ENCODE data around the gene DAB2IP. TPM values are rescaled to one million over a fixed set of nuclear protein-coding genes. Genes with fewer than 3 reads are reported as not detected.
A peak's percentile ranks its signal among the peaks of the same experiment; 100 is the strongest.

Gene DAB2IP
- total and polyA plus RNA-seq, 2 donors (not counting 1 experiment from before 2014, with no cell fraction given), result 14.6 to 16.5 TPM

DNA sequence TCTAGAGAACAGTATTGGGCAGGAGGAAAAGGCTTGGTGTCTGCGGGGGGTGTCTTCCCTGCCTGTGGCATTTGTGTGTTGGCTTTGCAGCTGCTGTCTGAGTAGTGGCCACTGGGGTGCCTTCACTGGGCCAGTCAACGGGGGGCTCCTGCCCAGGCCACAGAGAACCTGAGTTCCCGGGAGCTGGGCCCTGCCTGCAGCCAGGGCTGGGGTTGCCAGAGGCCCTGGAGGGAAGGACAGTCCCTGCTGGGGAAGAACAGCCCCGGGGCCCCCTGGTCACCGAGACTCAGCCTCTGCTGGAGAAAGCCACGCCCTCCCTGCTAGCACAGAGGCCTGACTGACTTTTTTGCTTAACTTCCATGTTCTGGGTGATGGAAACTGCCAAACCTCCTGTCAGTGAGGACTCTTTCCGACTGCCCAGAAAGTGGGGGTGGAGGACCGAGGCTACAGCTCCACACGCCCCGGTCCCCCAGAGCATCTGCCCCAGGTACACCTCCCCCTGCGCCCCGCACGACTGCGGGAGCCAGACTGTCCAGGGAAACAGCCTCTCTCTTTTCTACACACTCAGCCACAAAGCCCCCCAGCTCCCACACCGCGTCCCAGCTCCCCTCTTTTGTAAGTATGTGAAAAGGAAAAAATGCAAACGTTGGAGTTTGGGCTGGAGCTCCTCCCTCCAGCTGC is 133.4 kb downstream of the DAB2IP start:
- H3K9me3 ChIP-seq (ENCODE audit: control insufficient read depth, insufficient read depth, low read depth, low read length), result no peaks in the 10 kb centered on the region
- no peaks in the 10 kb centered on the region for H3K27me3 ChIP-seq (ENCODE audit: control insufficient read depth, insufficient read depth, low read length)
- H3K4me2 ChIP-seq (ENCODE audit: extremely low read depth, insufficient read depth, low read length), result no peak overlapping the region
- no peak overlapping the region for H3K4me3 ChIP-seq (replicated peaks in 1 of 4; ENCODE audit: control extremely low read depth in 1 of 4, insufficient read depth in 1 of 4, low read depth in 3 of 4, low read length in 4 of 4)
- no peaks in the 10 kb centered on the region for H3K4me1 ChIP-seq (ENCODE audit: control insufficient read depth, extremely low read depth, insufficient read depth, low read length)
- no peak for TF ChIP-seq EZH2 (IDR thresholded peaks at IDR 0.05; ENCODE audit: low read length, missing control alignments)
- TF ChIP-seq, protein P1, sequence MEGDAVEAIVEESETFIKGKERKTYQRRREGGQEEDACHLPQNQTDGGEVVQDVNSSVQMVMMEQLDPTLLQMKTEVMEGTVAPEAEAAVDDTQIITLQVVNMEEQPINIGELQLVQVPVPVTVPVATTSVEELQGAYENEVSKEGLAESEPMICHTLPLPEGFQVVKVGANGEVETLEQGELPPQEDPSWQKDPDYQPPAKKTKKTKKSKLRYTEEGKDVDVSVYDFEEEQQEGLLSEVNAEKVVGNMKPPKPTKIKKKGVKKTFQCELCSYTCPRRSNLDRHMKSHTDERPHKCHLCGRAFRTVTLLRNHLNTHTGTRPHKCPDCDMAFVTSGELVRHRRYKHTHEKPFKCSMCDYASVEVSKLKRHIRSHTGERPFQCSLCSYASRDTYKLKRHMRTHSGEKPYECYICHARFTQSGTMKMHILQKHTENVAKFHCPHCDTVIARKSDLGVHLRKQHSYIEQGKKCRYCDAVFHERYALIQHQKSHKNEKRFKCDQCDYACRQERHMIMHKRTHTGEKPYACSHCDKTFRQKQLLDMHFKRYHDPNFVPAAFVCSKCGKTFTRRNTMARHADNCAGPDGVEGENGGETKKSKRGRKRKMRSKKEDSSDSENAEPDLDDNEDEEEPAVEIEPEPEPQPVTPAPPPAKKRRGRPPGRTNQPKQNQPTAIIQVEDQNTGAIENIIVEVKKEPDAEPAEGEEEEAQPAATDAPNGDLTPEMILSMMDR (conservative IDR thresholded peaks at IDR 0.05 in 1 of 2, IDR thresholded peaks at IDR 0.05 in 1 of 2; ENCODE audit: low read depth in 1 of 2, low read length in 2 of 2), result peak in 1 of 2 donors; percentile 14
- H3K27ac ChIP-seq (ENCODE audit: insufficient read depth, low read length), result no peak overlapping the region
- no peaks in the 10 kb centered on the region for H3K79me2 ChIP-seq (ENCODE audit: control insufficient read depth, insufficient read depth, low read length)
- H4K20me1 ChIP-seq (ENCODE audit: control insufficient read depth, extremely low read depth, insufficient read depth, low read length), result no peaks in the 10 kb centered on the region
- DNase-seq (ENCODE audit: low read depth in 2 of 2), result no peak
- H2AFZ ChIP-seq (ENCODE audit: low read length), result no peak overlapping the region
- H3K9ac ChIP-seq (ENCODE audit: insufficient read depth, low read length), result no peak overlapping the region
- H3K36me3 ChIP-seq (ENCODE audit: control insufficient read depth, insufficient read depth, low read length), result peaks cover 4% of the 10 kb centered on the region

- no peaks in the 10 kb centered on the region for H3K27me3 ChIP-seq (ENCODE audit: control insufficient read depth, insufficient read depth, low read length)
- no peak overlapping the region for H3K4me3 ChIP-seq (replicated peaks in 1 of 4; ENCODE audit: control extremely low read depth in 1 of 4, insufficient read depth in 1 of 4, low read depth in 3 of 4, low read length in 4 of 4)
- H3K4me2 ChIP-seq (ENCODE audit: extremely low read depth, insufficient read depth, low read length), result no peak overlapping the region
- H3K9ac ChIP-seq (ENCODE audit: insufficient read depth, low read length), result no peak overlapping the region
- no peak overlapping the region for H3K27ac ChIP-seq (ENCODE audit: insufficient read depth, low read length)
- H3K4me1 ChIP-seq (ENCODE audit: control insufficient read depth, extremely low read depth, insufficient read depth, low read length), result no peaks in the 10 kb centered on the region
- TF ChIP-seq, protein P1 (conservative IDR thresholded peaks at IDR 0.05 in 1 of 2, IDR thresholded peaks at IDR 0.05 in 1 of 2; ENCODE audit: low read depth in 1 of 2, low read length in 2 of 2), result no peak
- no peak for TF ChIP-seq EZH2 (IDR thresholded peaks at IDR 0.05; ENCODE audit: low read length, missing control alignments)
- peaks cover 4% of the 10 kb centered on the region for H3K36me3 ChIP-seq (ENCODE audit: control insufficient read depth, insufficient read depth, low read length)
- H3K9me3 ChIP-seq (ENCODE audit: control insufficient read depth, insufficient read depth, low read depth, low read length), result no peaks in the 10 kb centered on the region
- H3K79me2 ChIP-seq (ENCODE audit: control insufficient read depth, insufficient read depth, low read length), result no peaks in the 10 kb centered on the region
- DNase-seq (ENCODE audit: low read depth in 2 of 2), result no peak
- H2AFZ ChIP-seq (ENCODE audit: low read length), result no peak overlapping the region
- no peaks in the 10 kb centered on the region for H4K20me1 ChIP-seq (ENCODE audit: control insufficient read depth, extremely low read depth, insufficient read depth, low read length)
These were observed 134.5 kb downstream of the DAB2IP start for GRCh38 chr9:121785673-121786542.

DNA sequence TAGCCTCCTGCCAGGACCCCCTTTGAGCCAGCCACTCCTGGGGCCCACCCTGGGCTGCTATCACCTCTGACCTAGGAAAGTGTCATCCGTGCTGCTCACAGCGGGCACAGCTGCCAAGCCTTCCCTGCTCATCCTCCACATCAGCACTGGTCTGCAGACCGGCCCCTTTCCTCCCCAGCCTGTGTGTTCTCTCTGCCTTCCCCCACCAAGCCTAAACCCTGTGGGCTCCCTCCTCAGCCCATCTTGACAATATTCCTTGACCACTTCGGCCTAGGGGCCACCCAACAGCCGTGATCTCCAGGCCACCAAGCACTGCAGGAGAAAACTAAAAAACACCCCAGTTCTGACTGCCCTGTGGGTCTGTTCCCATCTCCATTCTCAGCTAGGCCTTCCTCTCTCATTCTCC is 135.1 kb downstream of the DAB2IP start:
- Histone ChIP-seq H3K9me3 (ENCODE audit: control insufficient read depth, insufficient read depth, low read depth, low read length) (no peaks in the 10 kb centered on the region), H3K9ac (ENCODE audit: insufficient read depth, low read length) (no peak overlapping the region), H3K4me3 (replicated peaks in 1 of 4; ENCODE audit: control extremely low read depth in 1 of 4, insufficient read depth in 1 of 4, low read depth in 3 of 4, low read length in 4 of 4) (no peak overlapping the region), H3K27ac (ENCODE audit: insufficient read depth, low read length) (no peak overlapping the region), H3K36me3 (ENCODE audit: control insufficient read depth, insufficient read depth, low read length) (peaks cover 3% of the 10 kb centered on the region), H2AFZ (ENCODE audit: low read length) (no peak overlapping the region), H3K79me2 (ENCODE audit: control insufficient read depth, insufficient read depth, low read length) (no peaks in the 10 kb centered on the region), H4K20me1 (ENCODE audit: control insufficient read depth, extremely low read depth, insufficient read depth, low read length) (no peaks in the 10 kb centered on the region), H3K4me1 (ENCODE audit: control insufficient read depth, extremely low read depth, insufficient read depth, low read length) (no peaks in the 10 kb centered on the region), H3K27me3 (ENCODE audit: control insufficient read depth, insufficient read depth, low read length) (no peaks in the 10 kb centered on the region), H3K4me2 (ENCODE audit: extremely low read depth, insufficient read depth, low read length) (no peak overlapping the region)
- no peak for DNase-seq (ENCODE audit: low read depth in 2 of 2)
- TF ChIP-seq, protein P1 (conservative IDR thresholded peaks at IDR 0.05 in 1 of 2, IDR thresholded peaks at IDR 0.05 in 1 of 2; ENCODE audit: low read depth in 1 of 2, low read length in 2 of 2), result no peak
- no peak for TF ChIP-seq EZH2 (IDR thresholded peaks at IDR 0.05; ENCODE audit: low read length, missing control alignments)
